HCT116 (cell line): Measurements from ENCODE around the gene PGR. TPM values are rescaled to one million over a fixed set of nuclear protein-coding genes. Genes with fewer than 3 reads are reported as not detected.

Experiments
- ATAC-seq: fragments of 200-7000 bp; cut with Tn5 transposase; 2 replicates; pipeline ENCODE4 v1.9.1; 2020; ENCODE audit warnings: mild to moderate bottlenecking, moderate library complexity
- BruUV-seq: library from RNA; stranded (reverse); fragments of 400-500 nt; replicated peaks from 2 replicates; lab custom pipeline; 2021; lab: Mats Ljungman, UMichigan
- CTCF ChIA-PET: fragments of 300-600 bp; sonication (Branson Sonifier 250); formaldehyde crosslinking; loops from one replicate; lab custom pipeline; 2021; ENCODE audit warnings: antibody characterized with exemption; lab: Charles Lee
- POLR2A ChIA-PET: fragments of 300-600, 350-600 bp; sonication (Branson Sonifier 250); formaldehyde crosslinking; loops from one replicate; lab custom pipeline; 2021; ENCODE audit warnings: antibody characterized with exemption; lab: Charles Lee
- RAD21 ChIA-PET, 2 experiments: fragments of 300-600 bp; sonication (Branson Sonifier 250); formaldehyde crosslinking; loops; one replicate each; lab custom pipeline; 2023; ENCODE audit warnings: low total read pairs in 2 of 2; ENCODE audit not compliant: uncharacterized antibody in 2 of 2, unreplicated experiment in 2 of 2, low non-redundant PET in 1 of 2; lab: Charles Lee
- DNase-seq: peaks from one replicate; pipeline ENCODE4 v3.0.0-alpha.2; 2010; ENCODE audit warnings: low read depth, low spot score
- H2AFZ ChIP-seq: fragments of 200-600 bp; shearing (Covaris generic), sonication (generic); 2 replicates; pipeline ENCODE4 v1.6.1; 2017; ENCODE audit warnings: low read depth, mixed run types, mixed read lengths, antibody characterized with exemption, low read length; ENCODE audit not compliant: poor library complexity, severe bottlenecking
- H3K27ac ChIP-seq: 2 replicates; pipeline ENCODE4 v1.5.1; 2012; ENCODE audit warnings: low read depth, low read length
- H3K27me3 ChIP-seq: fragments of 200-600 bp; sonication (generic); 2 replicates; pipeline ENCODE4 v1.6.1; 2016; ENCODE audit warnings: mixed run types, low read length, mixed read lengths; ENCODE audit not compliant: insufficient read depth
- H3K36me3 ChIP-seq, 2 experiments: fragments of 200-500 bp in 1 of 2; fragments of 200-600 bp in 1 of 2; sonication (Bioruptor generic) in 1 of 2; sonication (generic) in 1 of 2; 2 replicates each; pipeline versions ENCODE4 v1.5.1 to v1.6.1; 2014 to 2016; ENCODE audit warnings: low read length in 2 of 2, inconsistent platforms in 1 of 2, mixed read lengths in 1 of 2, mixed run types in 1 of 2; ENCODE audit not compliant: insufficient read depth in 2 of 2, control insufficient read depth in 1 of 2
- H3K4me1 ChIP-seq, 2 experiments: fragments of 200-600 bp in 1 of 2; sonication (generic) in 1 of 2; 2 replicates each; pipeline versions ENCODE4 v1.5.1 to v1.6.1; 2012 to 2017; ENCODE audit warnings: low read length in 2 of 2, inconsistent platforms in 1 of 2, mild to moderate bottlenecking in 1 of 2, mixed read lengths in 1 of 2, mixed run types in 1 of 2, moderate library complexity in 1 of 2; ENCODE audit not compliant: insufficient read depth in 2 of 2, control insufficient read depth in 1 of 2
- H3K4me2 ChIP-seq: fragments of 200-600 bp; sonication (generic); 2 replicates; pipeline ENCODE4 v1.6.1; 2017; ENCODE audit warnings: mixed run types, low read length, mixed read lengths
- H3K4me3 ChIP-seq, 2 experiments: fragments of 200-600 bp in 1 of 2; sonication (generic) in 1 of 2; replicated peaks in 1 of 2; 2 replicates each; pipeline ENCODE4 v1.5.1; 2011 to 2016; ENCODE audit warnings: low read length in 2 of 2, control low read depth in 1 of 2, low read depth in 1 of 2, mild to moderate bottlenecking in 1 of 2, mixed read lengths in 1 of 2, mixed run types in 1 of 2
- H3K79me2 ChIP-seq: fragments of 200-600 bp; sonication (generic); 2 replicates; pipeline ENCODE4 v1.6.1; 2017; ENCODE audit warnings: mild to moderate bottlenecking, mixed run types, low read length, moderate library complexity, mixed read lengths; ENCODE audit not compliant: insufficient read depth
- H3K9ac ChIP-seq: fragments of 200-600 bp; sonication (generic); 2 replicates; pipeline ENCODE4 v1.6.1; 2016; ENCODE audit warnings: low read length, mixed read lengths
- H3K9me2 ChIP-seq: fragments of 200-600 bp; sonication (generic), shearing (Covaris generic); 2 replicates; pipeline ENCODE4 v1.6.1; 2017; ENCODE audit warnings: mixed run types, mild to moderate bottlenecking, moderate library complexity; ENCODE audit not compliant: insufficient read depth
- H3K9me3 ChIP-seq, 2 experiments: fragments of 200-500 bp in 1 of 2; fragments of 200-600 bp in 1 of 2; sonication (Bioruptor generic) in 1 of 2; sonication (generic) in 1 of 2; 2 replicates each; pipeline ENCODE4 v1.6.1; 2014 to 2017; ENCODE audit warnings: low read length in 2 of 2, mixed read lengths in 2 of 2, inconsistent platforms in 1 of 2, low read depth in 1 of 2, mild to moderate bottlenecking in 1 of 2, mixed run types in 1 of 2, moderate library complexity in 1 of 2; ENCODE audit not compliant: control insufficient read depth in 1 of 2, insufficient read depth in 1 of 2
- H4K20me1 ChIP-seq: fragments of 200-600 bp; sonication (generic), shearing (Covaris generic); 2 replicates; pipeline ENCODE4 v1.6.1; 2017; ENCODE audit warnings: mixed run types, mild to moderate bottlenecking, moderate library complexity; ENCODE audit not compliant: insufficient read depth
- ATF3 ChIP-seq: IDR thresholded peaks from 2 replicates; pipeline ENCODE4 v1.6.1; 2012
- CBX3 ChIP-seq: IDR thresholded peaks from 2 replicates; pipeline ENCODE4 v1.6.1; 2012; ENCODE audit warnings: low read depth
- EGR1 ChIP-seq: IDR thresholded peaks from 2 replicates; pipeline ENCODE4 v1.6.1; 2012; ENCODE audit warnings: low read depth
- FOSL1 ChIP-seq: IDR thresholded peaks from 2 replicates; pipeline ENCODE4 v1.6.1; 2012; ENCODE audit warnings: low read depth
- POLR2A ChIP-seq: IDR thresholded peaks from 2 replicates; pipeline ENCODE4 v1.7.0; 2011; ENCODE audit warnings: borderline replicate concordance; ENCODE audit not compliant: insufficient read depth, insufficient read length; ENCODE audit errors: extremely low read depth
- SP1 ChIP-seq: IDR thresholded peaks from 2 replicates; pipeline ENCODE4 v1.6.1; 2012; ENCODE audit warnings: low read depth
- SRF ChIP-seq: IDR thresholded peaks from 2 replicates; pipeline ENCODE4 v1.6.1; 2012; ENCODE audit warnings: low read depth
- intact Hi-C: fragments of 100-400 bp; cut with micrococcal nuclease; formaldehyde crosslinking; loops from 2 replicates; pipeline ENCODE4 v1.10.0; 2022
- total RNA-seq: library from RNA; stranded (reverse); gene quantifications from one replicate; pipeline ENCODE4 v1.2.1, GENCODE V29; 2021; ENCODE audit not compliant: unreplicated experiment

Gene PGR
- total RNA-seq, 1 experiment from 2014 or later: not detected

DNA sequence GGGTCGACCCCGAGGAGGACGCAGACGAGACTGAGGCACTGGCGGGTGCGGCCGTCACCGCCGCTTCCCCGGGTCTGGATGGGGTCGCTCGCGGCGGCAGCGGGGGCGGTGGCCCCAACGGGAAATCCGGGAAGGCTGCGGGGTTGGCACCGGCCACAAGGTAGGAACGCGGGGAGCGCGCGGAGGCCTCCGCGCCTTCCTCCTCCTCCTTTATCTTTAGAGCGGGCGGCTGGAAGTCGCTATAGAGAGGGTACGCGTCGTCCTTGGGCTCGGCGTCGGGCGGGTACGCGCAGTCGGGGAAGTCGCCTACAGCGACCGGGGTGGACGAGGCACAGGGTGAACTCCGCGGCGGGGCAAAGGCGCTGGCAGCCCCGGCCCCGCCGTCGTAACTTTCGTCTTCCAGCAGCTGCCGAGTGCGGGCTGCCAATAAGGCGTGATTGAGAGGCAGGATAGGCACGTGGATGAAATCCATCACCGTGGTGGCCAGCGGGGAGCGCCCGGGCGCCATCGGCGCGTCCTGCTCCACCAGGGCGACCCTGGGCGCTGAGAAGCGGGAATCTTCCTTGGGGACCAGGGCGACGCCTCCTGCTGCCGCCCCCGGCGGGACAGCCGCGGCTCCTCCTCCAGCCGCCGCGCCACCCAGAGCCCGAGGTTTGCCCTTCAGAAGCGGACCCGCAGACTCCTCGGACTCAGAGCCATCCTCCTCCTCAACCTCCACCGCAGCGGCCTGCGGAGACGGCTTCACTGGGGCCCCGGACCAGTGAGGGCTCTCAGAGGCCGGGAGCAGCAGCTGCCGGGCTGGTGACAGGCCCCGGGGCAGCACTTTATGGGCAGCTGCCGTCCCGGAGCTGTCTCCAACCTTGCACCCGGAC lies 1.7 kb downstream of the PGR start (continued):
- TF ChIP-seq EGR1 (no peak), CBX3 (no peak), SP1 (no peak), ATF3 (no peak), FOSL1 (no peak)

DNA sequence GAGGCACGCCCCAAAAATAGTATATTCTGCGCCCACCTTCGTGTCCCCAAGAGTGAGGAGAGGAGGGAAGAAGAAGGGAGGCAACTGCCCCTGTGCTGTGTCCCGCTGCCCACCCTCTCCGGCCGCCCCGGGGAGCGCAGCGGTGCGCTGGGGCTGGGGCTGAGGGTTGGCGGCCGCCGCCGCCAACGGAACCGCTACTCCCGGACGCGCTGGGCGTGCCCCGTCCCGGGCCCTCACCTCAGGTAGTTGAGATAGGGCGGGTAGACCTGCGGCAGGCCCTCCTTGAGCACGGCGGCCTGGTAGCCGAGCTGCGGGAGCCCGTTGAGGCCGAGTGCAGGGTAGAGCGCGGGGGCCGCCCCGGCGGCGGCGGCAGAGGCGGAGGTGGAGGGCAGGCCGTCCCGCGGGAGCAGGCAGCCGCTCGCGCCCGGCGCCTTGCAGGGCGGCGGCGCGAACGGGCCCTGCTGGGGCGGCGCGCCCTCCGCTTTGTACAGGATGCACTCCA lies 2.4 kb downstream of the PGR start:
- Histone ChIP-seq H3K36me3 (no peaks in the 10 kb centered on the region), H3K9me2 (no peaks in the 10 kb centered on the region), H3K4me2 (no peak overlapping the region), H3K9ac (no peak overlapping the region), H3K4me3 (no peak overlapping the region), H3K27ac (no peak overlapping the region), H2AFZ (no peak overlapping the region), H3K9me3 (no peaks in the 10 kb centered on the region), H3K4me1 (no peaks in the 10 kb centered on the region), H3K79me2 (no peaks in the 10 kb centered on the region), H3K27me3 (no peaks in the 10 kb centered on the region), H4K20me1 (no peaks in the 10 kb centered on the region)
- ATAC-seq (no peak), DNase-seq (no peak)
- BruUV-seq: no TSS peak
- intact Hi-C loops: no loop called here
- RAD21 ChIA-PET: no interaction called here
- TF ChIP-seq POLR2A (no peak), SRF (no peak), ATF3 (no peak)
- CTCF ChIA-PET: no interaction called here
- POLR2A ChIA-PET: no interaction called here
